Right ventricle myocardium inferior (tissue), 1 donor: ENCODE data around the gene CLDN9. TPM values are rescaled to one million over a fixed set of nuclear protein-coding genes. Genes with fewer than 3 reads are reported as not detected.

Experiments
- ATAC-seq: fragments of 200-7000 bp; cut with Tn5 transposase; one replicate; pipeline ENCODE4 v1.9.1; 2020; ENCODE audit warnings: mild to moderate bottlenecking, moderate library complexity
- DNase-seq: peaks from one replicate; pipeline ENCODE4 v3.0.0; 2021; ENCODE audit errors: missing footprints
- intact Hi-C: fragments of 100-400 bp; cut with DNase I; formaldehyde crosslinking; loops from one replicate; pipeline ENCODE4 v1.11.0; 2022
- total RNA-seq: library from RNA; stranded (reverse); fragmentation: NEBNext Ultra II Directional; extraction: Animal tissue kit (Norgen Biotek cat#: 25700); gene quantifications from one replicate; pipeline ENCODE4 v1.2.1, GENCODE V29; 2021
- donor health status: DM: no; HTN: yes; CAD: no; lungs with severe emphysema.

Gene CLDN9
- total RNA-seq, 1 donor from 2014 or later = 0.32 TPM

GRCh38 chr16:2973093-2973492 is 39.6 kb upstream of the CLDN9 start:
- ATAC-seq = no peak
- DNase-seq = no peak
- intact Hi-C loops = no loop called here

- DNase-seq (no peak), ATAC-seq (no peak)
- intact Hi-C loops = no loop called here
Measured at GRCh38 chr16:2973605-2974318, 39.0 kb upstream of the CLDN9 start.

- intact Hi-C loops = no loop called here
- ATAC-seq = no peak
- no peak for DNase-seq
Measured at GRCh38 chr16:2974319-2975056, 38.2 kb upstream of the CLDN9 start.

- DNase-seq (no peak), ATAC-seq (no peak)
- intact Hi-C loops = no loop called here
Measured at GRCh38 chr16:2975161-2975795, 37.4 kb upstream of the CLDN9 start.

DNA sequence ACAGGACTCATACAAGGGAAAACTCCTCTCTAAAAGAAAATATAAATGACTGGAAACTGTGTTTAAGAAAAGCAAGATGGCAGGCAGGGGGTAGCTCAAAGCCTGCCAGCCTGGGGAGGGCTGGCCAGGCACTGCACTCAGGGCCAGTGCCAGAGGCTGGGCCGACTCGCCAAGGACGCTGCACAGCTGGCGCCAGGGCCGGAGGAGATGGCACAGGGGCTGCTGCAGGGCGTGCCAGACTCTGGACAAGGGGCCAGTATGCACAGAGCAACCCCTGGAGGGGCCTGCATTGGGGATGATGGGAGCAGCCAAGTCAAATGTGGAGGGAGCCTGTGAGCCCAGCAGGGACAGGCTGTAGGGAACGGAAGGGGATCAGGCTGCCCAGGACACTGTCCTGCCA is 36.5 kb upstream of the CLDN9 start:
- ATAC-seq (no peak), DNase-seq (no peak)
- intact Hi-C loops = no loop called here

- no peak for DNase-seq
- intact Hi-C loops = no loop called here
- no peak for ATAC-seq
Measured at GRCh38 chr16:2976673-2977072, 36.0 kb upstream of the CLDN9 start.

DNA sequence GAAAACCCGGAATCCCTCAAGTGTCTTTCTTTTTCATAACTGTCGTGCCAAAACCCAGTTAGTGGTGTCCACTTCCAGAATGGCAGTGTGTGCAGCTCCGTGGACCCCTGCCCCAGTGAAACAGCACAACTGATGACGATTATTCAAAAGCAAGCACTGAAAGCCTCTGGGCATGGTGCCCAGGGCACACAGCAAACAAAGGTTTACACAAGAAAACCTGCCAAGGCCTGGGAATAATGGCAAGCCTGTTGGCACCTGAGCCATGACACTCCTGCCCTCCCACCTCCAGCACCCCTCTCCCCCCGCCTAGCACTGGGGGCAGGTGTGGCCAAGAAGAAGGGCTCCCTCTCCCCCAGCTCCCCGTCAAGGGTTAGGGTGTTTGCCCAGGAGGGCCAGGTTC is 35.3 kb upstream of the CLDN9 start:
- ATAC-seq = no peak
- intact Hi-C loops = no loop called here
- no peak for DNase-seq

DNA sequence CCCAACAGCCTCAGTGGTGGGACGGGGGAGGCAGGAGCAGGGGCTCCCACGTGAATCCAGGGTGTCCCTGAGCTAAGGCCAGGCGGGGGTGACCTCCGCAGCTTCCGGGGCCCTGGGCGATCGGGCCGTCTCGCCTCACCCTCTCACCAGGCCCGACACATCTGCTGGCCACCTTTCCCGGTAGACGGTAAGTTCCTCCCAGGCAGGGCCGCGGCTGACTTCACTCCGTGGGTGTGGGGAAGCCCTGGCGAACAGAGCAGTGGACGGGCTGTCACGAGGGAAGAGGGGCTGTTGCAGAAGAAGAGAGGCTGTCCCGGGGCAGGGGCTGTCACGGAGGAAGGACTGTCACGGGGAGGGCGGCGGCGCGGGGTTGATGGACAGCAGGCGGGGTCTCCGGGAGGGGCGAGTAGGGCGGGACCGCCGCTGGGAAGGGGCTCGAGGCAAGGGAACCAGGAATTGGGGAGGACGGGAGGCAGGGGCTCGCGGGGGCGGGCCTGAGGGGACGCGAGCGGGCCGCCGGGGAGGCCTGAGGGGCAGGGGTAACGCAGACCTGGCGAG is 33.0 kb upstream of the CLDN9 start:
- intact Hi-C loops = no loop called here
- no peak for DNase-seq

DNA sequence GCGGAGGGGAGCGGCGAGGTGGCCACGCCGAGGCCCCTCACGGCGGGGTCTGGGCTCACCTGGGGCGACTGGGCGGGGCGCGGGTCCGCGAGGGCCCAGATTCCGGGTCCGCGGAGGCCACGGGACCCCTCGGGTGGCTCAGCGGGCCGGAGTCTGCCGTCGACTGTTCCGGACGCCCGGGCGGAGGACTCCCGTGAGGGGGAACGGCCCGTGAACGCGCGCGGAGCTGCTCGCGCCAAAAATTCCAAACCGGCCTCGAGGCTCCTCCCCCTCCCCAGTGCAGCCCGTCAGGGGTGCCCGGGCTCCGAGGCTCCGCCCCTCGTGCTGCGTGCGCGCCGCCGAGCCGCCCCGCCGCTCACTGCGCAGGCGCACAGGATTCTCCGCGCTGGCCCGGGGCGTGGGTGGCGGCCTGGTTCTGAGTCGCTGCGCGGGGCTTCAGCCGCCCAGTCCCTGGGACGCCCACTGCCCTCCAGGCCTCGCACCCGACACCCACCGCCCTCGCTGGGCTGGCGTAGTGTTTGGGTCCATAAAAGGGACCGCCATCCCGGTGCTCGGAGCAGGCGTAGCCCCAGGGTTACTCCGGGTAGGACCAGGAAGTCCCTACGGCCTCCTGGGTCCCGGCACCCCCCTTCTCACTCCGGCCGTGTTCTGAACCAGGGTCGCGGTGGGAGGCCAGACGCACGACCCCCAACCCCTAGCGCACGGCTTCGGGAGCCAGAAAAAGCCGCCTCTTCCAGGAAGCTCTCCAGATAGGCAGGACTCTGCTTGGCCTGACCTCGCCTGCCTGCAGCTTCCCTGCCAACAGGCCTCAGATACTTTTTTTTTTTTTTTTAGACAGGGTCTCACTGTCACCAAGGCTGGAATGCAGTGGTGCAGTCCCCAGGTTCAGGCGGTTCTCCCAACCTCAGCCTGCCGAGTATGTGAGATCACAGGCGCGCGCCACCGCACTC is 32.2 kb upstream of the CLDN9 start, which contains the start of gene PKMYT1:
Gene PKMYT1 (minus strand): TSS at position 220 of the 950 bp plus-strand sequence. CDS start 789 bp downstream, outside the sequence.
- intact Hi-C loops = no loop called here
- peak; percentile 95 for DNase-seq
- peak; percentile 96 for ATAC-seq

More for the DNA sequence above, 33.0 kb upstream of the CLDN9 start:
- ATAC-seq = no peak

GRCh38 chr16:2981177-2981898 is 31.4 kb upstream of the CLDN9 start:
- ATAC-seq = no peak

DNA sequence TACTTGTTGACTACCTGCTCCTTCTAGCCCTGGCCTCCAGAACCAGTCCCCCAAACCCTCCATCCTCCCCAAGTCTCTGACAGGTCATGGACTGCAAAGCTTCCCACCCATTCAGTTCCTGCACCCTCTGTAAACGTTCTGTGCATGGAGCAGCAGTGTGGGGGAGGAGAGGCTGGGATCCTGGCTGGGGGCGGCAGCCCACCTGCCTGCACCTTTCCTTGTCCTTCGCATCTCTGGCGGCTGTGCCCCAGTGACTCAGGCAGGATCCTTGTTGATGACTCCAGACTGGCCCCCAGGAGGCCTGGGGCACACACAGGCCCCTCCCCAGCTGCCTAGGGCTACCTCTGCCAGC is 30.8 kb upstream of the CLDN9 start:
- DNase-seq = no peak
- ATAC-seq = no peak
- intact Hi-C loops = no loop called here

More at GRCh38 chr16:2981177-2981898, 31.4 kb upstream of the CLDN9 start:
- intact Hi-C loops = no loop called here
- DNase-seq = no peak

- DNase-seq (no peak), ATAC-seq (no peak)
- intact Hi-C loops = no loop called here
Measured at GRCh38 chr16:2982402-2982801, 30.3 kb upstream of the CLDN9 start.

GRCh38 chr16:2983706-2984136 is 29.0 kb upstream of the CLDN9 start:
- peak; percentile 58 for ATAC-seq
- intact Hi-C loops = no loop called here
- DNase-seq = peak; percentile 93

GRCh38 chr16:2985462-2985861 is 27.3 kb upstream of the CLDN9 start:
- intact Hi-C loops = no loop called here
- ATAC-seq (peak; percentile 44), DNase-seq (no peak)

DNA sequence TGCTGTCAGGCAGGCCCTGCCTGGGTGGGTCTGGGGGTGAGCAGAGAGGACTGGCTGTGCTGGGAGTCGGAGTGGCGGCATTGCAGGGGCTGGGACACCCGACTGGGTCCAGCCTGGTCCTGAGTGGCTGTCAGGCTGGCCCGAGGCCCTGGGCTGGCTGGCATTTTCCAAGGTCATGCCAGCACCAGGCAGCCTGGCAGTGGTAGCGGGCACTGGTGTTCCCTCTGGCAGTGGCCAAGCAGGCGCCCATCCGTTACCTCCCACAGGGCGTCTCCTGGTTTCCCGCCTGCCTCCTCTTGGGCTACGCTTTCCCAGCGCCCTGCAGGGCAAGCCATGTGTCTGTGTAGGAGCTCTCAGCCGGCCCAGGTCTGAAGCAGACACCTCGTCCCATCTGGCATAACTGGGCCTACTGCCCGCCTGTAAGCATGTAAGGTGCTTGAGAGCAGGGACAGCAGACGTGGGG is 26.8 kb upstream of the CLDN9 start:
- intact Hi-C loops = no loop called here
- ATAC-seq (peak; percentile 71), DNase-seq (no peak)

- ATAC-seq (no peak), DNase-seq (no peak)
- intact Hi-C loops = no loop called here
Measured at GRCh38 chr16:2986623-2987188, 26.0 kb upstream of the CLDN9 start.

DNA sequence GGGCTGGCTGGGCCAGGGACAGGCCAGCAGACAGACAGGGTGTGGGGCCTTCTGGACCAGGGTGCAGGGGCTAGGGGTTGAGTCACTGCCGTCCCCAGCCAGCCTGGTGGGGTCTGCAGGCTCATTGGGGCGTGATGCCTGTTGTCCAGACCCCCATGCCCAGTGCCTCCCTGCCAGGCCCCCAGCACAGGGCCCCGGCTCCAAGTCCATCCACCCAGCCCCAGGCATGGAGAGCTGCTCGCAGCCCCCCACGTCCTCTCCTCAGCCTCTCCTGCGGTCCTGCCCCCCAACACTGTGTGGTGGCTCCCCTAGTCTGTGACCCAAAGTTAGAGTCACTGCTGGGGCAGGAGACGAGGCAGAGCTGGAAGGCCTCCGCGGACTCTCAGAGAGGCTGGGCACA is 25.4 kb upstream of the CLDN9 start:
- ATAC-seq (no peak), DNase-seq (no peak)
- intact Hi-C loops = no loop called here
